HG03097 (cell line): ENCODE measurements around the gene LNP1.
"Not testable (repeated sequence)": the region's sequence is repeated elsewhere in the genome, so short reads cannot be mapped to it uniquely, and the experiment has no call there.

Experiments used
- ATAC-seq: cut with Tn5 transposase; IDR thresholded peaks from one replicate; pipeline ENCODE4 v1.9.1; 2021; ENCODE audit not compliant: unreplicated experiment, low FRiP score

The LNP1 gene

DNA sequence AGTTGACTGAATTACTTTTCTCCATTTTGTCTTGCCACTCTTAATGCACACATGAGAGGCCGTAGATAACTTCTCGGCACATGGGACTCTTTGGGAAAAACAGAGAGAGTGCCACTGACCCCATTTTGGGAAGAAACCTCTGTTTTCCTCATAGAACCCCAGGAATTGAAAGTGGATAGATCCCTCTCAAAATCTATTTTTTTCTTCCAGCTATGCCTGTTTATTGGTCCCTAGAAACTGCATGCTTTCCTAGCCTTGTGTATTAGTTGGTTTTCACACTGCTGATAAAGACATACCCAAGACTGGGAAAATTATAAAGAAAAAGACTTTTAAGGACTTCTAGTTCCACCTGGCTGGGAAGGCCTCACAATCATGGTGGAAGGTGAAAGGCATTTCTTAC is 67.3 kb downstream of the LNP1 start:
- no peak for ATAC-seq

DNA sequence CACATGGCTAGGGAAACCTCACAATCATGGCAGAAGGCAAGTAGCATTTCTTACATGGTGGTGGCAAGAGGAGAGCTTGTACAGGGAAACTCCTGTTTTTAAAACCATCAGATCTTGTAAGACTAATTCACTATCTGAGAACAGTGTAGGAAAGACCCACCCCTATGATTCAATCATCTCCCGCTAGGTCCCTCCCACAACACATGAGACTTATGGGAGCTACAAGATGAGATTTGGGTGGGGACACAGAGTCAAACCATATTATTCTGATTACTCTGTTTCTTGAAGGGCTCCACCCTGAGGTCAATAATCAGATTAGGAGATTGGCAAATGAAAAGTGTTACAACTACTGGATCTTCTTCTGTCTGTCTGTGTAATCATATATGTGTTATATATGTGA is 69.6 kb downstream of the LNP1 start:
- no peak for ATAC-seq

DNA sequence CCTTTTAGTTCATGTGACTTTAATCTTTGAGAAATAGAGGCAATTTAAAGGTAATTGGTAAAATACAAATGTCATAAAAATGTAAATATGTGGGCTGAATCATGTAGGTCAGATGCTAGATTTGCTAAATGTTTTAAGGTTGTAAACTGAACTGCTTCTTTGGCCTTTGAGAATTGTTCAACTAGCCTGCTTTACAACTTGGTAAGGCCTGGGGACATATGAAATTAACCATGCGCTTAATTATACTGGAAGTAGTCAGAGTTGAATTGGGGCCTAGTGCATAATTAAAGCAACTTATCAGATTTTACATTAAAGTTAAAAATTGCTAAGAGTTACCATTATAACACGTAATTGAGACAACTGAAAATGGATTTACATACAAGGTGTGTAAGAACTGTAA is 70.1 kb downstream of the LNP1 start:
- ATAC-seq, result no peak

DNA sequence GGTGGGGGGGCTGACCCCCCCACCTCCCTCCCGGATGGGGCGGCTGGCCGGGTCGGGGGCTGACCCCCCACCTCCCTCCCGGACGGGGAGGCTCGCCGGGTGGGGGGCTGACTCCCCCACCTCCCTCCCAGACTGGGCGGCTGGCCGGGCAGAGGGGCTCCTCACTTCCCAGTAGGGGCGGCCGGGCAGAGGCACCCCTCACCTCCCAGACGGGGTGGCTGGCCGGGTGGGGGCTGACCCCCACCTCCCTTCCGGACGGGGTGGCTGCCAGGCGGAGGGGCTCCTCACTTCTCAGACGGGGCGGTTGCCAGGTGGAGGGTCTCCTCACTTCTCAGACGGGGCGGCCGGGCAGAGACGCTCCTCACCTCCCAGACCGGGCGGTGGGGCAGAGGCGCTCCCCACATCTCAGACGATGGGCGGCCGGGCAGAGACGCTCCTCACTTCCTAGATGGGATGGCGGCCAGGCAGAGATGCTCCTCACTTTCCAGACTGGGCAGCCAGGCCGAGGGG is 76.6 kb downstream of the LNP1 start:
- not testable (repeated sequence) for ATAC-seq

DNA sequence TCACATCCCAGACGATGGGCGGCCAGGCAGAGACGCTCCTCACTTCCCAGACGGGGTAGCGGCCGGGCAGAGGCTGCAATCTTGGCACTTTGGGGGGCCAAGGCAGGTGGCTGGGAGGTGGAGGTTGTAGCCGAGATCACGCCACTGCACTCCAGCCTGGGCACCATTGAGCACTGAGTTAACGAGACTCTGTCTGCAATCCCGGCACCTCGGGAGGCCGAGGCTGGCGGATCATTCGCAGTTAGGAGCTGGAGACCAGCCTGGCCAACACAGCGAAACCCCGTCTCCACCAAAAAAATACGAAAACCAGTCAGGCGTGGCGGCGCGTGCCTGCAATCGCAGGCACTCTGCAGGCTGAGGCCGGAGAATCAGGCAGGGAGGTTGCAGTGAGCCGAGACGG is 77.2 kb downstream of the LNP1 start:
- not testable (repeated sequence) for ATAC-seq

DNA sequence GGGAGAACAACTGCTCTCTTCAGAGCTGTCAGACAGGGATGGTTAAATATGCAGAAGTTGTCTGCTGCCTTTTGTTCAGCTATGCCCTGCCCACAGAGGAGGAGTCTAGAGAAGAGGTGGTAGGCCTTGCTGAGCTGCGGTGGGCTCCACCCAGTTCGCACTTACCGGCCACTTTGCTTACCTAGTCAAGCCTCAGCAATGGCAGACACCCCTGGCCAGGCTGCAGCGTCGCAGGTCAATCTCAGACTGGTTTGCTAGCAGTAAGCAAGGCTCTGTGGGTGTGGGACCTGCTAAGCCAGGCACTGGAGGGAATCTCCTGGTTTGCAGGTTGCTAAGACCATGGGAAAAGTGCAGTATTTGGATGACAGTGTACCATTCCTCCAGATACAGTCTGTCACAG is 78.7 kb downstream of the LNP1 start:
- ATAC-seq, result no peak

DNA sequence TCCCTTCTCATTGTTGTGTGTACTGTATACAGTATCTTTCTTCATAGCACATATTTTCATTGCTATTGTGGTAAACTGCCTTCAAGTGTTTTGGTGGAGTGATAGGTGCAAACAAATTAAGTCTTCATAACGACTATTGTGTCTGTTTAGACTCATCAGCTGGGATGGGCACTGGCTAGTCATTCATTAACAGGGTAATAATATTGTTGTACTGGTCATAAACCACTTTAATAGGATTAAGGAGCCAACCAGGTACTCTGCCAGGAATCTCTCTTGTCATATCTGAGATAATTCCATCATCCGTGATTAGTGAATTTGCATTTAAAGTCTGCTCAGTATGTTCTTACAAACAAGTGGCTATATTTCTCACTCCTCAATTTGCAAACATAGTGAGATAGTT is 80.8 kb downstream of the LNP1 start:
- no peak for ATAC-seq

DNA sequence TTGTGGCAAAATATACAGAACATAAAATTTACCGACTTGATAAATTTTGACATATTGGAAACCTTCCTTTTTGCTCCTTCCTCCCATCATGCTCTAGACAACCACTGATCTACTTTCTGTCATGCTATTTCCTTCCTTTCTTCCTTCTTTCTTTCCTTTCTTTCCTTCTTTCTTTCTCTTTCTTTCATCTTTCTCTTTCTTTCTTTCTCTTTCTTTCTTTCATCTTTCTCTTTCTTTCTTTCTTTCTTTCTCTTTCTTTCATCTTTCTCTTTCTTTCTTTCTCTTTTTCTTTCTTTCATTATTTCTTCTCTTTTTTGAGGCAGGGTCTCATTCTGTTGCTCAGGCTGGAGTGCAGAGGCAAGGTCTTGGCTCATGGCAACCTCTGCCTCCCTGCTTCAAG is 82.2 kb downstream of the LNP1 start:
- ATAC-seq, result no peak

DNA sequence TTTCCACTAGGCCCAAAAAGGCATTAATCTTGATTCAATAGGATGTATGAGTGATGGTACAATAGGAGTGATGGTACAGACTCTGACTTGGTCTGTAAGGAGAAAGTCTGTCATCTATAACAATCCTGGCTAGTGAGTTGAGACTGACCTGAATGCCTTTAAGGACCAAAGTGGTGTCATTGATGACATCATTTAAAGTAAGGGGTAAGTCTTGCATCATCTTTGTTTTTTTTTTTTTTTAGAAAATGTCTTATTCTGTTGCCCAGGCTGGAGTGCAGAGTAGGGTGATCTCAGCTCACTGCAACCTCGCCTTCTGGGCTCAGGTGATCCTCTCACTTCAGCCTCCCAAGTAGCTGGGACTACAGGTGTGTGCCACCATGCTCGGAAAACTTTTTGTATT is 85.5 kb downstream of the LNP1 start:
- ATAC-seq, result no peak

DNA sequence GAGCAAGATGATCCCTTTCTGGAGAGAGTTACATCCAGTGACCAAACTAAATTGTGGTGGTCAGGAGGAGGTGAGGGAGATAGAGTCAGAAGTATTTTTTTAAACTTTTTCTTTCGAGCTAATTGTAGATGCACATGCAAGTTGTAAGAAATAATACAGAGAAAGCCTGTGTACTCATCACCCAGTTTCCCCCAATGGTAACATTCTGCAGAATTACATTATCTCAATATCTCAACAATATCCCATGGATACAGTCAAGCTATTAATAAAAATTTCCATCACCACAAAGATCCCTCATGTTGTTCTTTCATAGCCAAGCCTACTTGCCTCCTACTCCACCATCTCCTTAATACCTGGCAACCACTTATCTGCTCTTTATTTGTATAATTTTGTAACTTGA is 87.8 kb downstream of the LNP1 start:
- no peak for ATAC-seq

DNA sequence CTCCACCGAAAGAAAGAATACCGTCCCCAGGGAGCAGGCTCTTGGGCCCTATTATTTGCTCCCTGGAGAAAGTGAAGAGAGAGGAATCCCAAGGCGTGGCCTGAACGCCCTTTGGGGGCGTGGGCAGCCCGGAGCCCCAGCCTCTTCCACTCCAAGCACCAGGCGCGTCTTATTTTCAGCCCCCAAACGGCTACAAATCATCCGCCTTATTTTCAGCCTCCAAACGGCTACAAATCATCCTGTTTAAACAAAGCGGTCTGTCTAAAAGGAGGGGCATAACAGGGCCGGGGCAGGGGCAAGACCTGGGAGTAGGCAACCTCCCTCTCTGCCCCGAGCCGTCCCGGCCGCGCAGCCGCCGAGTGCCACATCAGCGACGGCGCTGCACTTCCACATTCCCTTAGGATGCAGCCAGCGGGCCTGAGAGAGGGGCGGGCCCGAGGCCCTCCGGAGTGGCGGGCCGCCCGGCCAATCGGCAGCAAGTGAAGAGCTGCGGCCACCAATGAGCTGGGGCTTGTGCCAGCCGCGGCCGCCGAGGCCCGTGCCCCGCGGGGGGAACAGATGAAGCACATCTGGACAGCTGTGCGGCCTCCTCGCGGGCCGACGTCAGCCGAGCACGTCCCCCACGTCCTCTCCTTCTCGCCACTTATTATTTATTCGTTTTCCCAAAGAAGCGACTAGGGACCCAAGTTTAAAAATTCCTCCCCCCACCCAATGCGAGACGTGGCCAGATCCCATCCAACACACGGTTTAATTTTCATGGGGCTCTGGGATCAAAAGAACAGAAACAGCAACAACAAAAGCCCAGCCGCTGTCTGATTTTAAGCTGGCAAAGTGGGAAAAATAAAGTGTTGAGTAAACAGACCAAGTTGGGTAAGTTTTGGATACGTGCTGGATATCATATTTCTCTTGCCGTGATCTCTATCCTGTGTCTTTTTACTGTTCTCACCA is 91.0 kb downstream of the LNP1 start, which contains the start of gene TMEM45A:
TSS of gene TMEM45A (plus strand) at position 561 of the 948 bp plus-strand sequence. CDS start 62,593 bp downstream, outside the sequence.
- peak; percentile 96 for ATAC-seq

DNA sequence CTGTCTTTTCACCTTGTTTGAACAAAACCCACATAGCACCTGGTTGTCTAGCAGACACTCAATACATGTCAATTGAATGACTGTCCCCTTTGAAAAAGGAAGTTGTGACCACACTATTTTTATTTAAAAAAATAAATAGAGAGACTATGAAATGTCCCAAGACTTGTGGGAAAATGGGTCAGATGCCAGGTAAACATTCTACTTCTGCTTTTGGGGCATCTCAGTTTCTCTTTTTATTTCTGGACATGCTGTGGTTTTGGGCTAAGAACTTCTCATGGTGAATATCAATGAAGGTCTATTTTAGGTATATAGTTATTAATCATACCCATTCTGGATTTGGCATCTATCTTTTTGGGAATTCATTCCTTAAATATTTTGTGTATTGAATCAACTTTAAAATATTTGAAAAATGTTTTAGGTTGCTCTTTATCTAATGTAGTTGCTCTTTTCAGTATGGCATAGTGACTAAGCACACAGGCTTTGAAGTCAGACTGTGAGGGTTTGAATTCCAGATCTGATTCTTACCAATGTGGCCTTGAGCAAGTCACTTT is 95.4 kb downstream of the LNP1 start:
- ATAC-seq, result peak; percentile 39

DNA sequence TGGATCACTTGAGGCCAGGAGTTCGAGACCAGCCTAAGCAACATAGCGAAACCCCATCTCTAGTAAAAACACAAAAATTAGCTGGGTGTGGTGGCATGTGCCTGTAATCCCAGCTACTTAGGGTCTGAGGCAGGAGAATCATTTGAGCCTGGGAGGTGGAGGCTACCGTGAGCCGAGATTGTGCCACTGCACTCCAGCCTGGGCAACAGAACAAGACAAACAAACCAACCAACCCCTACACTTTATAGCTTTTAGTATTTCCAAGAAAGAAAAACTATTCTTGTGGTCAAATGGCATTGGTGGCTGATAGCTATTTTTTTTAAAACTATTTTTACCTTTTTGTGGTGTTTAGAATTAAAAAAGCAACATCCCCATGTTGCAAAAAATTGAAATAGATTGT is 98.3 kb downstream of the LNP1 start:
- no peak for ATAC-seq

DNA sequence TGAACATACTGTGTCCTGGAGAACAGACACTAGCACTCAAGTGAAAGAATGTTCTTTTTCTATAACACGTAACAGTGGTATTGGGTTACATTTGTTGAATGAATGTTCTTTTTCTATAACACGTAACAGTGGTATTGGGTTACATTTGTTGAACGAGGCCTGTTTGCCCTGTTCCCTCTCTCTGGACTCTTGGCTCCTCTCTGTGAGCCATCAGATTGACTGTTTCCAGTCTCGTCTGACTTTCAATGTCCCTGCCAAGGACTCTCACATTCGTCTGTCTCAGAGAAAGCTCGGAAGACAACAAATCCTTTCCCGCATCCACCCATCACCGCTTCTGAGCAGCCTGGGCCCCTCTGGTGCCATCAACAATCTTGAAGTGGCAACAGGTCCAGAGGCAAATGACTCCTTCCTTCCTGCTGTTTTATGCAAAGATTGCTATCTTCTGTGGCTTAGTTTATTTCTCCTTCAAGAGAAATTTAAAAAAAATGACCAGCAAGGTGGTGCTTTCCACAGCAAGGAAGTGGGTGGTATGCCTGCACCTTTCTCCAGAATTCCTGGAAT is 99.1 kb downstream of the LNP1 start:
- no peak for ATAC-seq

DNA sequence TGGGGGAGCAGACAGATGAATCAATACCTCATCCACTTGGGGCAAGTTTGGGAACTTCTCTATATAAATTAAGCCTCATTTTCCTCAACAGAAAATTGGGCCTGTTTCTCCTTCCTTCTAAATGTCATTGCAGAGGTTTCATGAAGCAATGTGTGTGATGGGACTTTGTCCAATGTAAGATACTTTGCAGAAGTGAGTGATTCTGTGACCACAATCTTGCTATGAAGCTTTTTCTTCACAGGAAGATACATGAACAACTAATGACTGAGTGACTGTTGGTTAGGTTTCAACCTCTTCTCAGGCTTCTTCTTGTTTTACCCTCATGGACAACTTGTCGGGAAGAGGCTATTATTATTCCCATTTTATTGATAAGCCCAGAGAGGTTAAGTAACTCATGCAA is 102.1 kb downstream of the LNP1 start:
- no peak for ATAC-seq
